Lung (tissue), 12 donors: ENCODE data around the gene LGALS12. TPM values are rescaled to one million over a fixed set of nuclear protein-coding genes. Genes with fewer than 3 reads are reported as not detected.

ENCODE experiments used
- ATAC-seq: fragments of 200-7000 bp; cut with Tn5 transposase; one replicate; pipeline ENCODE4 v1.9.1; 2020; ENCODE audit warnings: moderate number of reproducible peaks; ENCODE audit not compliant: insufficient read depth, low FRiP score
- DNase-seq, 3 donors: peaks; one replicate each; pipeline ENCODE4 v3.0.0-alpha.2; 2013 to 2017
- H3K27ac ChIP-seq, 2 donors: one replicate each; pipeline ENCODE4 v1.5.1; 2013; ENCODE audit warnings: mild to moderate bottlenecking in 2 of 2, moderate library complexity in 2 of 2, control low read depth in 1 of 2, inconsistent platforms in 1 of 2, low read depth in 1 of 2, low read length in 1 of 2
- H3K27me3 ChIP-seq, 3 donors: one replicate each; pipeline ENCODE4 v1.5.1; 2013; ENCODE audit warnings: low read length in 2 of 3; ENCODE audit not compliant: control insufficient read depth in 3 of 3, insufficient read depth in 3 of 3
- H3K36me3 ChIP-seq, 4 donors: one replicate each; pipeline ENCODE4 v1.5.1; 2013; ENCODE audit warnings: low read length in 4 of 4, mild to moderate bottlenecking in 1 of 4, moderate library complexity in 1 of 4; ENCODE audit not compliant: control insufficient read depth in 4 of 4, insufficient read depth in 4 of 4
- H3K4me1 ChIP-seq, 5 donors: one replicate each; pipeline ENCODE4 v1.5.1; 2013; ENCODE audit warnings: low read length in 5 of 5, mild to moderate bottlenecking in 2 of 5, moderate library complexity in 1 of 5; ENCODE audit not compliant: control insufficient read depth in 5 of 5, insufficient read depth in 5 of 5
- H3K4me3 ChIP-seq: one replicate; pipeline ENCODE4 v1.5.1; 2013; ENCODE audit warnings: mild to moderate bottlenecking, control low read depth, moderate library complexity
- H3K9ac ChIP-seq, 2 donors: one replicate each; pipeline ENCODE4 v1.5.1; 2013; ENCODE audit warnings: low read length in 2 of 2, control low read depth in 1 of 2; ENCODE audit not compliant: insufficient read depth in 1 of 2
- H3K9me3 ChIP-seq, 4 donors: one replicate each; pipeline ENCODE4 v1.5.1; 2013; ENCODE audit warnings: low read length in 3 of 4, mild to moderate bottlenecking in 1 of 4, moderate library complexity in 1 of 4; ENCODE audit not compliant: control insufficient read depth in 4 of 4, insufficient read depth in 3 of 4
- CTCF ChIP-seq: IDR thresholded peaks from 2 replicates; pipeline ENCODE4 v1.5.1; 2012; ENCODE audit warnings: mild to moderate bottlenecking; ENCODE audit errors: control extremely low read depth, extremely low read depth
- WGBS, 2 donors: extraction: QIAGEN DNeasy Blood & Tissue Kit; methylation state at CpG; one replicate each; pipeline ENCODE4 v1.1.7; 2013; 5-methylcytosine and 5-hydroxymethylcytosine counted together
- polyA plus RNA-seq, 2 donors: library from polyadenylated mRNA; stranded (reverse); fragments of 200-250 nt; gene quantifications; one replicate each; pipeline ENCODE4 v1.2.1, GENCODE V29; 2013
- total RNA-seq, 2 donors: library from RNA; depleted of rRNA in 1 of 2; stranded (reverse); fragments of >200 nt in 1 of 2; gene quantifications; one replicate each; pipeline ENCODE4 v1.2.1, GENCODE V29; 2014 to 2021
- donor health status: control.
- donor health status: control.
- donor health status: Bipolar disorder and iron deficiency.
- donor health status: healthy.
- donor health status: DM: yes; HTN: yes; CAD: no.

LGALS12 gene
- total and polyA plus RNA-seq, 4 donors: 0.43 to 1.3 (median 0.87) TPM

- H3K9me3 ChIP-seq: peaks cover 0 to 4% (median 2%) of the 10 kb centered on the region in 4 donors
- 88 to 89% methylated on average over 1 of the region's 1 CpG for WGBS, 2 donors
- no peak for ATAC-seq
- H3K9ac ChIP-seq: no peak overlapping the region
- H3K36me3 ChIP-seq: no peaks in the 10 kb centered on the region
- H3K4me3 ChIP-seq: no peak overlapping the region
- H3K4me1 ChIP-seq: peaks cover 0 to 5% (median 0%) of the 10 kb centered on the region in 5 donors
- no peak overlapping the region for H3K27ac ChIP-seq
- DNase-seq: no peak
- no peak for TF ChIP-seq CTCF
- no peaks in the 10 kb centered on the region for H3K27me3 ChIP-seq
These were observed 1.8 kb upstream of the LGALS12 start for GRCh38 chr11:63504054-63504453.

GRCh38 chr11:63504933-63505586 is 824 bp upstream of the LGALS12 start:
- no peaks in the 10 kb centered on the region for H3K36me3 ChIP-seq
- DNase-seq (no peak), ATAC-seq (no peak)
- no peak for TF ChIP-seq CTCF
- H3K27ac ChIP-seq: no peak overlapping the region
- H3K4me1 ChIP-seq: peaks cover 0 to 6% (median 0%) of the 10 kb centered on the region in 5 donors
- 48 to 63% methylated on average over 4 of the region's 4 CpGs for WGBS, 2 donors
- no peak overlapping the region for H3K9ac ChIP-seq
- H3K27me3 ChIP-seq: no peaks in the 10 kb centered on the region
- H3K4me3 ChIP-seq: no peak overlapping the region
- H3K9me3 ChIP-seq: peaks cover 0 to 4% (median 2%) of the 10 kb centered on the region in 4 donors

- H3K9me3 ChIP-seq: no peaks in the 10 kb centered on the region
- no peak overlapping the region for H3K9ac ChIP-seq
- no peaks in the 10 kb centered on the region for H3K36me3 ChIP-seq
- no peak for TF ChIP-seq CTCF
- ATAC-seq: no peak
- no peak for DNase-seq
- no peak overlapping the region for H3K4me3 ChIP-seq
- no peaks in the 10 kb centered on the region for H3K27me3 ChIP-seq
- H3K4me1 ChIP-seq: peaks cover 0 to 11% (median 0%) of the 10 kb centered on the region in 5 donors
- no peak overlapping the region for H3K27ac ChIP-seq
- 92 to 93% methylated on average over 2 of the region's 2 CpGs for WGBS, 2 donors
These were observed 992 bp downstream of the LGALS12 start for GRCh38 chr11:63506876-63507275.

GRCh38 chr11:63507511-63507910 is 1.6 kb downstream of the LGALS12 start:
- no peak overlapping the region for H3K27ac ChIP-seq
- no peaks in the 10 kb centered on the region for H3K36me3 ChIP-seq
- ATAC-seq (no peak), DNase-seq (no peak)
- H3K4me1 ChIP-seq: peaks cover 0 to 11% (median 0%) of the 10 kb centered on the region in 5 donors
- TF ChIP-seq CTCF: no peak
- no peaks in the 10 kb centered on the region for H3K27me3 ChIP-seq
- no peak overlapping the region for H3K4me3 ChIP-seq
- H3K9me3 ChIP-seq: no peaks in the 10 kb centered on the region
- WGBS, 2 donors: 52 to 85% methylated on average over 2 of the region's 2 CpGs
- no peak overlapping the region for H3K9ac ChIP-seq
